ENCODE results near the gene ASB6.
"Not testable (repeated sequence)": the region's sequence is repeated elsewhere in the genome, so short reads cannot be mapped to it uniquely, and the experiment has no call there.

The ASB6 gene

GRCh38 chr9:129596541-129597331 lies 45.2 kb downstream of the ASB6 start:
- H3K4me3 ChIP-seq (ENCODE audit: control insufficient read depth, low read depth, low read length), result peak overlapping the region; percentile 31
- TF ChIP-seq CTCF (IDR thresholded peaks at IDR 0.05; ENCODE audit: control insufficient read depth, insufficient read depth, low read depth, low read length, missing control alignments), result no peak
- DNase-seq (ENCODE audit: low read depth), result no peak

- no peak overlapping the region for H3K4me3 ChIP-seq (ENCODE audit: control insufficient read depth, low read depth, low read length)
- no peak for TF ChIP-seq CTCF (IDR thresholded peaks at IDR 0.05; ENCODE audit: control insufficient read depth, insufficient read depth, low read depth, low read length, missing control alignments)
- DNase-seq (ENCODE audit: low read depth), result no peak
Measured at GRCh38 chr9:129595903-129596540, 45.9 kb downstream of the ASB6 start.

GRCh38 chr9:129595311-129595741 lies 46.6 kb downstream of the ASB6 start:
- no peak for DNase-seq (ENCODE audit: low read depth)
- H3K4me3 ChIP-seq (ENCODE audit: control insufficient read depth, low read depth, low read length), result no peak overlapping the region
- TF ChIP-seq CTCF (IDR thresholded peaks at IDR 0.05; ENCODE audit: control insufficient read depth, insufficient read depth, low read depth, low read length, missing control alignments), result no peak

GRCh38 chr9:129594632-129595031 lies 47.3 kb downstream of the ASB6 start:
- no peak overlapping the region for H3K4me3 ChIP-seq (ENCODE audit: control insufficient read depth, low read depth, low read length)
- no peak for DNase-seq (ENCODE audit: low read depth)
- TF ChIP-seq CTCF (IDR thresholded peaks at IDR 0.05; ENCODE audit: control insufficient read depth, insufficient read depth, low read depth, low read length, missing control alignments), result no peak

- not testable (repeated sequence) for DNase-seq (ENCODE audit: low read depth); H3K4me3 ChIP-seq (ENCODE audit: control insufficient read depth, low read depth, low read length)
Measured at GRCh38 chr9:129592790-129593189, 49.2 kb downstream of the ASB6 start.

- no peak overlapping the region for H3K4me3 ChIP-seq (ENCODE audit: control insufficient read depth, low read depth, low read length)
- no peak for DNase-seq (ENCODE audit: low read depth)
- no peak for TF ChIP-seq CTCF (IDR thresholded peaks at IDR 0.05; ENCODE audit: control insufficient read depth, insufficient read depth, low read depth, low read length, missing control alignments)
Measured at GRCh38 chr9:129591916-129592315, 50.0 kb downstream of the ASB6 start.

GRCh38 chr9:129590466-129590865 lies 51.5 kb downstream of the ASB6 start:
- no peak for TF ChIP-seq CTCF (IDR thresholded peaks at IDR 0.05; ENCODE audit: control insufficient read depth, insufficient read depth, low read depth, low read length, missing control alignments)

More at GRCh38 chr9:129590466-129590865, 51.5 kb downstream of the ASB6 start:
- no peak overlapping the region for H3K4me3 ChIP-seq (ENCODE audit: control insufficient read depth, low read depth, low read length)
- no peak for DNase-seq (ENCODE audit: low read depth)
